Amniotic stem cell (primary cell): ENCODE results near the gene CLDN6.

Experiments used
- DNase-seq: peaks from one replicate; lab custom pipeline; 2025; lab: John Stamatoyannopoulos, UW

The CLDN6 gene

DNA sequence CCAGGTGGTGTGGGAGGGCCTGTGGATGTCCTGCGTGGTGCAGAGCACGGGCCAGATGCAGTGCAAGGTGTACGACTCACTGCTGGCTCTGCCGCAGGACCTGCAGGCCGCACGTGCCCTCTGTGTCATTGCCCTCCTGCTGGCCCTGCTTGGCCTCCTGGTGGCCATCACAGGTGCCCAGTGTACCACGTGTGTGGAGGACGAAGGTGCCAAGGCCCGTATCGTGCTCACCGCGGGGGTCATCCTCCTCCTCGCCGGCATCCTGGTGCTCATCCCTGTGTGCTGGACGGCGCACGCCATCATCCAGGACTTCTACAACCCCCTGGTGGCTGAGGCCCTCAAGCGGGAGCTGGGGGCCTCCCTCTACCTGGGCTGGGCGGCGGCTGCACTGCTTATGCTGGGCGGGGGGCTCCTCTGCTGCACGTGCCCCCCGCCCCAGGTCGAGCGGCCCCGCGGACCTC, 4.5 kb downstream of the CLDN6 start:
- no peak for DNase-seq

- no peak for DNase-seq
These were observed 5.1 kb downstream of the CLDN6 start, which contains the start of gene CLDN9 for GRCh38 chr16:3012828-3013420. Gene CLDN9 (plus strand): TSS chr16:3012923. CDS start chr16:3013363, 440 bp downstream.

DNA sequence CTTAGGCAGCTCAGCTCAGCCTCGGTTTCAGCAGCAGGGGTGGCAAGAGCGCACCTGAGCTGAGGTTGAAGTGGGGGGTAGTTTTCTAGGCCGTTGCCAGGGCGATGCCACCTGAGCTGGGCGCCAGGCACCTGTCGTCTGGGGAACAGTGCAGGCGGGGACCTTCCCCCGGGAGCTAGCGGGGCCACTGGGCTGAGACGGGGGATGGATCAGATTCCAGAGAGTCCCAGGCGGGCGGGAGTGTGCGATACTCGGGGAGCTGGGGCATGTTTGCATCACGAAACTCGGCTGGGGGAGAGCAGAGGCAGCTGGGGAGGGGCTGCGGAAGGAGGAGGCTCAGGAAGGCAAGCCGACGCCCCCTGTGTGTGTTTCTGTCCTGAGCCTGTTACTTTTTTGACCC, 5.7 kb downstream of the CLDN6 start:
- no peak for DNase-seq

GRCh38 chr16:3010510-3010909, 7.5 kb downstream of the CLDN6 start:
- DNase-seq = no peak

- DNase-seq = no peak
These were observed 8.2 kb downstream of the CLDN6 start for GRCh38 chr16:3009568-3010390.

DNA sequence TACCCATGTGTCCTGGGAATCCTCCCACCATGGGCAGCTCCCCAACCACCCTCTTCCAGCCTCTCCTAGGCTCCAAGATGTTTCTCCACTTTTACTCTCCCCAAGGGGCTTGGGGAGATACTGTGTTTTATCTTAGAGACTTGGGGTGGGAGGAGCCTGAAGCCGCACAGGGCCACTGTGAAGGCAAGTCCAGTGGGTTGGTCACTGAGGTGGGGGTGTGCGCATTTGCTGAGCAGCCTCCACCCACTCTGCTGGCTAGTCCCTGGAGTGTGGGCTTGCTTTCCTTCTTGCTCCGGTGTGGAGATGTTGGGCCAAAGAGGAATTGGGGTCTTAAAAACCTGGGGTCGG, 9.3 kb downstream of the CLDN6 start:
- DNase-seq = no peak

DNA sequence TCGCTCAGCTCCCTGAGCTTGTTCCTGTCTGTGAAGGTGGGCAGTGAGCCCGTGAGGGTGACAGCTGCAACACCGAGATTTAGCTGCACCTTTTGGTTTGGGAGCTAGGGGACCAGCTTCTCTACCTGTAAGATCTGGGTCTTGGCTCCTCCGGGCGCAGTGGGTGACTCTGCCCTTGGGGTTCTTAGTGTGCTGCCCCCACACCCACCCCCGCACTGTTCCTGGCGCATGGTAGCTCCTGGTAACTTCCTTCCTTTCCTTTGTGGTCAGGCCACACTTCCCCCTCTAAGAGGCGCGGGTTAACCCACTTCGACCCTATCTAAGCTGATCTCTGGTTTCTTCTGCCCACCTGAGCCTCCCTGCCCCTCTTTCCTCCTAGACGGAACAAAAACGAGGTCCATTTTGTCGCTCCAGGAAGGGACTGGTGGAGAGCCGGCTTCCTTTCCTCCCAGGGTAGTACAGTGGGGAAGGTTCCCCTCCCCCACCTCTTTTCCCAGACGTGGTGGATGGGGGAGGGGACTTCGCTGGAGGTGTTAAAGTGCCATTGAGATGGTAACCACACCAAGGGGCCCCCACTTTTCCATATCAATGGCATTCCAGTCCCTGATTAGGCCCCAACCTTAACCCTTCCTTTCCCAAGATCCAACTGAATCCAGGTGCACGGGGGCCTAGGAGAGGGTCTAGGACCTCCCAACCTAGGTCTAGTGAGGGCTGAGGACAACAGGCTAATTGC, 9.9 kb downstream of the CLDN6 start:
- no peak for DNase-seq

DNA sequence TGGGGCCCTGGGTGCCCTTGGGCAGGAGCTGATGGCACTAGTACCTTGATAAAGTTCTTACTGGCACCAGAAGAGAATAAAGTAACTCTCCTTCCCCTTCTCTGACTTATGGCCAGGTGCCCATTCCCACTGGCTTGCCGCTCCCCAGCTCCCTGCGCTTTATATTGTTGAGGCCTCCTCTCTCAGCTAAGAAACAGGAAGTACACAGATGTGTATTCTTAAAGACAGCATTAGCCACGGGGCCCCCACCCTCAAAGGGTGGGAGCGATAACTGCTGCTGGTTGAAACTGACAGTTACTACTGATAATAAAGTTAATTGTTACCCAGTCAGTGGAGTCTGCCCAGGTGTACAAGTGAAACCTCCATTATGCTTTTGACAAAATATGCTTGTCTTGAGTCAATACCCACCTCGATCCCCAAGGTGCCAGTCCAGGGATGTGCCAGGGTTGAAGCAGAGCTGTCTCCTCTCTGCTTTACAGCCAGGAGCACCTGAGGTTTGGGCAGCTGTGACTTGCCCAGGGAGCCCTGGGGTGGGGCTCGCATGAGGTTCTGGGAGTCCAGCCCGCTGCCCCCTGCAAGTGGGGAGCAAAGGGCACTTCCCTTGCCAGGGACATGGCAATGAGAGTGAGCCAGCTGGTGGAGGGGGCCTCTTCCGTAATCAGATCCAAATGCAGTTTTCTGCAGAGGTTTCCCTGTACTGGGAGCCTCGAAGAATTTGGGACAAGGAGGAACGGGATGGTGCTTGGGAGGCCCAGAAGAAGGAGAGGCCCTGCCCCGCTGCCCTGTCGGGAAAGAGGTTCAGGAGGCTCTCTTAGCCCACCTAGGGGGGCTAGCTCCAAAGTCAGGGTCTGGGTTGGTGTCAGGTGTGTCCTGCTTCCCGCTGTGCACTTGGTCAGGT, 10.7 kb downstream of the CLDN6 start:
- no peak for DNase-seq

DNA sequence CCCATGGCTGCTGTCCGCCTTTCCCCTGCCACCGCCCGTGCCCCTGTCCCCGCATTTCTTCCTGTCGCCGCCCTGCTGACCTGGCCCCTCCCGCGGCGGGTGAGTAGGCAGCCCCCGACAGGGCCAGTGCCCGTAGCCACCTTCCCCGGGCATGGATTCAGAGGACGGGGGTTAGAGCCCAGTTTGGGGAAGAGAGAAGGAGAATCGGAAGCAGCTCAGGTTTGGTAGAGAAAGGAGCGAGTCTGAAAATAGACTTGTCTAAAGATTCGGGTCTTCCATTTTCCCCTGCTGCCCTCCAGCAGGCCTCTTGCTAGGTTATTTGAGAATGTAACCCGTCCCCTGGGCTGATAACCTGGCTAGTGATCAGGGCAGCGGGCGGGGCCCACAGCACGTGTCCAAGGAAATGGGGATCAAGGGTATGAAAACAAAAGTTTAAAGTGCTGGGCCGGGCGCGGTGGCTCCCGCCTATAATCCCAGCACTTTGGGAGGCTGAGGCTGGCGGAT, 13.2 kb downstream of the CLDN6 start:
- no peak for DNase-seq

- DNase-seq = no peak
These were observed 13.7 kb downstream of the CLDN6 start for GRCh38 chr16:3004319-3004718.

- peak; percentile 91 for DNase-seq
These were observed 14.3 kb downstream of the CLDN6 start for GRCh38 chr16:3003582-3004270.

DNA sequence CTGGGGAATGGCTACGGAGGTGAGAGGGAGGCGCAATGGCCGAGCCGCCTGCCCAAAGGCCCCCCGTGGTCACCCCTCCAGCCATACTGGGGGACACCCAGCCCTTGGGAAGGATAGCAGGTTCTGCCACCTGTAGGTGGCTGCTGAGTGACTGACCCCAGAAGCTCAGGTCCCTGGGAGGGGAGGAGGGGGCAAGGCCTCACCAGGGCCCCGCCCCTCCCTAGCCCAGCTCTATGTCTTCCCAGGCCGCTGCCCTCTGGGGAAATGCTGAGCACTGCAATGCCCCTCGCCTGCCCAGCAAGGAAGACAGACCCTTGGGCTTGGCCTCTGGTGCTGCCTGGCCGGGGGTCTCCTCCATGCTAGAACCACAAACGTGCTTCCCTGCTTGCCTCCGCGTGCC, 16.7 kb downstream of the CLDN6 start:
- no peak for DNase-seq

DNA sequence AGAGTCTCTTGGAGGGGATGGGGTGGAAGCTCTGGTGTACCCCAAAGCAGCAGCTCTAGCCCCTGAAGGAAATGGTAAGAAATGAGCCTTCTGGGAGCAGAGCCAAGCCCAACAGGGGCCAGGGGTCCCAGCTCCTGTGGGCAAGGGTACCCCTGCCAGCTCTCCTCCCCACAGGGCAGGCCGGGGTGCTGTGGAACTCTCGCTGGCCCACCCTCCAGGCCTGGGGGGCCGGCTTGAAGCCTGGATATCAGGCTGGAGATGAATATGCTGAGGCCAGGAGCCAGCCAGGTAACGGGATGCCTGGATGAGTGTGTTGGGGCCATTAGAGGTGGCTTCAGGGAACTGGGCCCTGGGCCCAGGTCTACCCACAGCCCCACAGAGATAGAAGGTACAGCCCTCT, 17.4 kb downstream of the CLDN6 start:
- no peak for DNase-seq

- DNase-seq = no peak
These were observed 18.1 kb downstream of the CLDN6 start for GRCh38 chr16:2999929-3000328.

DNA sequence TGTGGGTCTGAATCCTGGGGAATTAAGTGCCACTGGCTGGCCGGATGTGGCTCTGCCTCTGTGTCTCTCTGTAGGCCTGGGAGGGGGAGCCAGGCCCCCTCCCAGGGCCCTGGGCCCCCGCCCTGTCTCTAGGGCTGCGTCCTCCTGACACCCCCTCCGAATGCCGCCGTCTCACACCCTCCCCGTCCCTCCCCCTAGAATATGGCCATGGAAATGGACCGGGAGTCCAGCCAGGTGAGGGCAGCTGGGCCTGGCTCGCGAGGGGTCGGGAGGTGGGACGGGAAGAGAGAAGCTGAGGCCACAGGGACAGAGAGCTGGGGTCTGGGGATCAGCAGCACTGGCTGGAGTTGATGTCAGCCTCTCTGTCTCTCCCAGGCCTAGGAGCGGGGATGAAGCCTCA, 21.7 kb downstream of the CLDN6 start:
- no peak for DNase-seq

GRCh38 chr16:2992383-2993081, 25.5 kb downstream of the CLDN6 start:
- DNase-seq = no peak

DNA sequence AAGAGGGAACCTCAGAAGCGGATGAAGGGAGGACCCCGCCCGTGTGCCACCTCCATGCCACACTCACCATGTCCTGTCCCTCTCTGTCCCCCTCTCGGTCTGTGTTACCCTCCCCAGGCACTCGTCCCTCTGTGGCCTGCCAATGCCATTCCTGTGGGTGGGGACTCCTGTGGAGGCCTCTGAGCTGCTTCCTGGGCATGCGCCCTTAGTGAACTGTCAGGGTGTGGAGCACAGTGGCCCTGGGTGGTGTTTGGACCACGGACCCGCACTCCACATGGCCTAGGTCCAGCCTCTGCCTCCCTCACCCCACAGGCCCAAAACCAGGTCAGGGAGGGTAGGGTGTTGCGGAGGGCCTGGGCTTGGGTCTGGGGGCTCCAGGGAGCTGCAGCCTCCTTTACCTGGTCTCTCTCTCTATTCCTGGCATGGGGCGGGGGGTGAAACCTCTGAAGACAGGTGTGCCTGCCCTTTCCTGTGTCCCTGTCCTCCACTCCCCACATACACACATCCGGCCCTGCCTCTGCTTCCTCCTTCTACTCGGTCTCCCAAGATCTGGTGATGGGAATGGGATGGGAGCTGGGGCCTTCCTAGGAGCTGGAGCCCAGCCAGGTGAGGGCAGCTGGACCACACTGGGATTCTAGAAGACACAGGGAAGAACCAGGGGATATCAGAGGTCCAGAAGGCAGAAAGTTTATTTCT, 26.3 kb downstream of the CLDN6 start:
- no peak for DNase-seq

- no peak for DNase-seq
These were observed 27.1 kb downstream of the CLDN6 start for GRCh38 chr16:2990891-2991290.

DNA sequence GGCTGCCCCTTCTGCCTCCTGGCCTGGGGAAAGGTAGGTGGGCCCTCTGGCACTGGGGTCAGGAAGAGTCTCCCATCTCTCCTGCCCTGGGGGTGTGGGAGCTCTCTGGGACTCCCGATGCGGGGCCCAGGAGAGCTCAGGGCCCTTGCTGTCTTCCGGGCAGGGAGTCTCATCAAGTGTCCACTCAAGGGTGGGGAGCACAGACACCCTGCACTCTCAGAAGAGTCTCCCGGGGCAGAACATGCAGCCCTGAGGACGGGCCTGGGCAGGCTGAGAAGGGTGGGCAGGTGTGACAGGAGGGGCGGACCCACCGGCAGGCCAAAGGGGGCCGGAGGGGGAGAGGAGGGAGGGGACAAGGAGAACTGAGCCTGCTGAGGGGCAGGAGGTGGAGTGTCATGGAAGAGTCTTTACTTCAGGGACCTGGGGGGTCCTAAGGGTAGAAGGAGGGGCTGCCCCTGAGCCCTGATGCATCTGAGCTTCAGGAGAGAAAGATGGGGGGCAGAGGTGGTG, 29.3 kb downstream of the CLDN6 start:
- no peak for DNase-seq

DNA sequence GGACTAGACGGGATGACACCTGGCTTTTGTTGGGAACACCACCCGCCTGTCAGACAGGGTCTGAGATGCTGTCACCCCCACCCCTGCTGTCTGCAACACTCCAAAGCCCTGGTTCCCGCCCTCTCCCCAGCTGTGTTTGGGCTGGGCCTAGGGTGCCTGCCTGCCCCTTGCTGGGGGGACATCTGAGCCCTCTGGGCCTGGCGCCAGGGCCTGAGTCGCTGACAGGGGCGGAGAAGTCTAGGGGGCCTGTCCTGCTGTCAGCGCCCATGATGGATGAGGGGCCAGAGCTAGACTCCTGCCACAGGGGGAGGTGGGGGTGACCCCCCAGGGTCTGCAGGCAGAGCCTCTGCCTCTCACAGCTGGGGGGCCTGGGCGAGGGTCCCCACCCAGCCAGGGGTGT, 30.1 kb downstream of the CLDN6 start:
- DNase-seq = no peak
